GM19043 (cell line): ENCODE measurements around the gene DGKG.
A peak's percentile ranks its signal among the peaks of the same experiment; 100 is the strongest.

Source experiments
- ATAC-seq: cut with Tn5 transposase; IDR thresholded peaks from one replicate; pipeline ENCODE4 v1.9.1; 2021; ENCODE audit warnings: low read depth; ENCODE audit not compliant: unreplicated experiment

DGKG gene

GRCh38 chr3:186118692-186119091, 243.3 kb downstream of the DGKG start:
- ATAC-seq = no peak

GRCh38 chr3:186117521-186118134, 244.4 kb downstream of the DGKG start:
- no peak for ATAC-seq

GRCh38 chr3:186115239-186115996, 246.6 kb downstream of the DGKG start:
- no peak for ATAC-seq

- no peak for ATAC-seq
Observed at GRCh38 chr3:186110975-186111974, 250.8 kb downstream of the DGKG start.

- no peak for ATAC-seq
Observed at GRCh38 chr3:186109897-186110803, 251.9 kb downstream of the DGKG start.

GRCh38 chr3:186108941-186109865, 252.8 kb downstream of the DGKG start, which contains the start of gene ETV5:
Gene ETV5, minus strand, starts transcription at chr3:186109089. Its CDS starts 3,221 bp downstream, at chr3:186105868.
- ATAC-seq = peak; percentile 90

- no peak for ATAC-seq
Observed at GRCh38 chr3:186108106-186108940, 253.7 kb downstream of the DGKG start.

GRCh38 chr3:186107215-186108105, 254.6 kb downstream of the DGKG start:
- ATAC-seq = peak; percentile 20

- no peak for ATAC-seq
Observed at GRCh38 chr3:186105543-186105942, 256.5 kb downstream of the DGKG start.

GRCh38 chr3:186102687-186103086, 259.3 kb downstream of the DGKG start:
- no peak for ATAC-seq

GRCh38 chr3:186100398-186100797, 261.6 kb downstream of the DGKG start:
- no peak for ATAC-seq

GRCh38 chr3:186099178-186099577, 262.9 kb downstream of the DGKG start:
- no peak for ATAC-seq

- ATAC-seq = no peak
Observed at GRCh38 chr3:186098740-186099139, 263.3 kb downstream of the DGKG start.

GRCh38 chr3:186097663-186098451, 264.2 kb downstream of the DGKG start:
- no peak for ATAC-seq

GRCh38 chr3:186097317-186097662, 264.7 kb downstream of the DGKG start:
- ATAC-seq = no peak
